Spleen (tissue), 7 donors: ENCODE data around the gene NAA40.

Experiments used
- POLR2AphosphoS5 ChIP-seq, 3 donors: sonication (generic); formaldehyde crosslinking; IDR thresholded peaks; one replicate each; pipeline ENCODE4 v1.5.1; 2017; ENCODE audit warnings: antibody characterized with exemption in 3 of 3
- TF ChIP-seq, protein P1 (sequence below), 11 experiments: fragments of 200-600 bp in 7 of 11; fragments of 450-650 bp in 4 of 11; sonication (generic) in 4 of 11; IDR thresholded peaks in 8 of 11; conservative IDR thresholded peaks in 3 of 11; 1 replicate in 7 of 11; 2 replicates in 4 of 11; pipeline versions ENCODE4 v1.4.0 to v1.8.0; 2016 to 2021; ENCODE audit warnings: antibody characterized with exemption in 11 of 11, inconsistent platforms in 4 of 11, mild to moderate bottlenecking in 1 of 11
- donor health status: DM: no; HTN: no; CAD: no; lungs with moderate emphysema.
- donor health status: DM: no; HTN: no; CAD: no.
- donor health status: DM: no; HTN: no; CAD: no.

DNA sequence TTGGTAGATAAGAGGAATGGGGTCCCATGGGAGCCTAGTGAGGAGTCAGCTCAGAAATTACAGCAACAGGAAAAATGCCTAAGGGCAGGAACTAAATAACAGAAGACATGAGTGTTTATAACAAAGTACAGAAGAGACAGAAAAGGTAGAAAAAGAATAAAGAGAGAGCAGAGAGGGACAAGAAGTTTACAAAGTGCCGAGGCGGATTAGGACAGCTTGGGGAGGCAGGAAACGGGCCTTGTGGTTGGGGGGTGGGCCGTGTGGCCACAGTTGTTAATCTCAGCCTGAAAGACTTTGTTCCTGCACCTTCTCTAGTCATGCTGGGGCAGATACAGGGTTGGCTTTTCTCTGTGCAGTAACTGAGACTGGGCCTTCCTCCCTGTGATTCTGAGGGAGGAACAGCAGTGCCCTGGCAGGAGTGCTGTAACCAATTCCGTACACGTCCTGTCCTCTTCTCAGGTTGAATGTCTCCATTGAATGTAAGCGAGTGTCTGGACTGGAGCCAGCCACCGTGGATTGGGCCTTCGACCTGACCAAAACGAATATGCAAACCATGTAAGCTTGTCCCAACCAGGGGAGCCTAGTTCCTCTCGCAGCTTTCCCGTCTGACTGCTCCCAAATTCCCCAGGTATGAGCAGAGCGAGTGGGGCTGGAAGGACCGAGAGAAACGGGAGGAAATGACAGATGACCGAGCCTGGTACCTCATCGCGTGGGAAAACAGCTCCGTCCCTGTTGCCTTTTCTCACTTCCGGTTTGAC, 13.2 kb downstream of the NAA40 start:
- TF ChIP-seq, protein P1, sequence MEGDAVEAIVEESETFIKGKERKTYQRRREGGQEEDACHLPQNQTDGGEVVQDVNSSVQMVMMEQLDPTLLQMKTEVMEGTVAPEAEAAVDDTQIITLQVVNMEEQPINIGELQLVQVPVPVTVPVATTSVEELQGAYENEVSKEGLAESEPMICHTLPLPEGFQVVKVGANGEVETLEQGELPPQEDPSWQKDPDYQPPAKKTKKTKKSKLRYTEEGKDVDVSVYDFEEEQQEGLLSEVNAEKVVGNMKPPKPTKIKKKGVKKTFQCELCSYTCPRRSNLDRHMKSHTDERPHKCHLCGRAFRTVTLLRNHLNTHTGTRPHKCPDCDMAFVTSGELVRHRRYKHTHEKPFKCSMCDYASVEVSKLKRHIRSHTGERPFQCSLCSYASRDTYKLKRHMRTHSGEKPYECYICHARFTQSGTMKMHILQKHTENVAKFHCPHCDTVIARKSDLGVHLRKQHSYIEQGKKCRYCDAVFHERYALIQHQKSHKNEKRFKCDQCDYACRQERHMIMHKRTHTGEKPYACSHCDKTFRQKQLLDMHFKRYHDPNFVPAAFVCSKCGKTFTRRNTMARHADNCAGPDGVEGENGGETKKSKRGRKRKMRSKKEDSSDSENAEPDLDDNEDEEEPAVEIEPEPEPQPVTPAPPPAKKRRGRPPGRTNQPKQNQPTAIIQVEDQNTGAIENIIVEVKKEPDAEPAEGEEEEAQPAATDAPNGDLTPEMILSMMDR (IDR thresholded peaks at IDR 0.05 in 8 of 11, conservative IDR thresholded peaks at IDR 0.05 in 3 of 11): no peak
- no peak for TF ChIP-seq POLR2AphosphoS5 (IDR thresholded peaks at IDR 0.05)
